ENCODE measurements around the gene PRICKLE2.
A peak's percentile ranks its signal among the peaks of the same experiment; 100 is the strongest.

PRICKLE2 gene

DNA sequence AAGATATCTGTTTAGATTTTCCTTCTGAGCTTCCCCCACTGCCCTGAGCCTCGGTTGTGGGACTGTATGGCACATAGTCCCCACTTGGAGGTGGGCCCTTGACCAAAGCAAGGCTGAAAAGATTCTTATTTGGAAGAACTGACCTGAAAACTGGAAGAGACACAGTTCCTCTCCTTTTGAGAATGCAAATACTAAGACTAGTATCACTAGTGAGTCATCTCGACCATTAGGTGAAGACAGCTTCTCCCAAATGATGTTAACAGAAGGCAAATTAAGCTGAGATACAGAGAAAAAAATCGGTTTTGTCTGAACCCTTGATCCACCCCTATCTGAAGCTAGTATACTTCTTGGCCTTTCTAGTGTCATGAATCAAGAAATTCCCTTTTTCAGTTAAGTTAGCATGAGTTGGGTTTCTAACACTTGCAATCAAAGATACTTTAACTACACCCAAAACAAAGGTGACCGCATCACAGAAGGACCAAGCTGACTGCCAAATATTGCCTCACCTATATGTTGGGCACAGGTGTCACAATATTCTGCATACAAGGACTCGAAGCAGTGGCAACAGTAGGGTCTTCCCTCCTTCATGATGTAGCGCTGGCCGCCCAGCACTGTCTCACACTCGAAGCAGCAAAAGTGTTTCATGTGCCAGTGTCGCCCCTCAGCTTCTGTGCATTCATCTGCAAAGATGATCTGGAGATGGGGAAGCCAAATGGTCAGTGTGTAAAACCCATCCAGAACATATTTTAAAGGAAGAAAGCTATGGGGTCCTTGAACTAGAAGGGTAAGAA, 72.4 kb downstream of the PRICKLE2 start:
- no peak for DNase-seq

- no peak for DNase-seq
These were observed 73.2 kb downstream of the PRICKLE2 start for GRCh38 chr3:64152086-64152485.

GRCh38 chr3:64151342-64151871, 73.9 kb downstream of the PRICKLE2 start:
- no peak for DNase-seq

DNA sequence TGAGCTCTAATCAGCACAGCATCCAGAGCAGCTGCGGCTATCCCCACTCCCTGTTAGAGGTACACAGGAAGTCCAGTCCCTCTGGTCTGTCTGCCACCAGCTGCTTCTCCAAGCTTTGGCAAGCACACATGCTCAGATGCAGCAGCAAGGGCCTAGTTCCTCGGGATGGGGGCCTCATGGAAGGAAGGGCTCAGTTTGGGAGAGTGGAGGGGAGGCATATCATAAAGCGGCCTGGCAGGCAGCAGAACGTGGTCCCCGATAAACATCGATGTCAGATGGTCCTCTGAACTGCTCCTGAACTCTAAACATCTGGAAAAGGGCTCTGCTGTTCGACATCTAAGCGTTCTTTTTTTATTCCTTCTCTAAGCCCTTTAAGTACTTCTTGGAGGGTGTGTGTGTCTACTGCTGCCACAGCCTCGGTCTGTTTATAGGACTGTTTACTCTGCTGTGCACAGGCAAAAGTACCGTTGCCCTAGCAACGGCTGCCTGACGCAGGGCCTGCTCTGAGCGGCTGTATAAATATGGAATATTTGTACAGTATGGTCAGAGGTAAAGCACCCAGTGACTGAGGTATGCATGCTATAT, 74.6 kb downstream of the PRICKLE2 start:
- peak; percentile 90 for DNase-seq

DNA sequence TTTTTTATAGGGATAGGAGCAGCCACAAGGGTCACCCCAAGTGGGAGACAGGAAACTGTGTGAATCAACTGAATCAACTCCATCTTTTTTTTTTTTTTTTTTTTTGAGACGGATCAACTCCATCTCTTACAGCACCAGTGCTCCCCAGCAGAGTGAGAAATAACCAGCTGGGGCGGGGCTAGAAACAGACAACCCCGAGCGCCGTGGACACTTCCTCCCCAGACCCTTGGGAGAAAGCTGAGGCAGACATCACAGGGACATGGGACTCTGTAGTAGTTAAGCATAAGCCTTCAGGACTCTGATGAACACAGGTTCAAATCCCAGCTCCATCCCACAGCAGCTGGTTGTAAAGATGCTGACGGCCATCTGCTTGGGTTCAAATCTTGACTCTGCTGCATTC, 75.4 kb downstream of the PRICKLE2 start:
- DNase-seq: no peak

GRCh38 chr3:64148955-64149653, 76.2 kb downstream of the PRICKLE2 start:
- no peak for DNase-seq

DNA sequence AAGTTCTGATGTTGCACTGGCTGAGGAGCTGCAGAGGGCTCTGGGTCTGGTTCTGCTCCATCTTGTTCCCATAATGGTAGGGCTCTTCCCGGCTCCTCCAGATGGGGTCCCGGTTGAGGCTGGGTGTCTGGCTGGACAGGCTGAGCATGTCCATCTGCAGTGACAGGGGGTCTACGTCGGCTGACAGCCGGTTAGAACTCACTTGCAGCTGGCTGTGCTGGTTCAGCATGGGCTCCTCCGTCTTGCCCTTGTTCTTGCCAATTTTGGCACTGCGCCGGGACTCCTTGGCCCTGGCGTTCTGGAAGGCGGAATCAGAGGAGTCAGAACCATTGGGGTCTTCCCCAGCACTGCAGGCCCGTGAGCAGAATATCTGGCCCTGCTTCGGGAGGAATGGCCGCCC, 78.1 kb downstream of the PRICKLE2 start:
- DNase-seq: no peak

GRCh38 chr3:64145438-64145837, 79.8 kb downstream of the PRICKLE2 start:
- no peak for DNase-seq

- DNase-seq: no peak
These were observed 80.9 kb downstream of the PRICKLE2 start for GRCh38 chr3:64144241-64144900.

DNA sequence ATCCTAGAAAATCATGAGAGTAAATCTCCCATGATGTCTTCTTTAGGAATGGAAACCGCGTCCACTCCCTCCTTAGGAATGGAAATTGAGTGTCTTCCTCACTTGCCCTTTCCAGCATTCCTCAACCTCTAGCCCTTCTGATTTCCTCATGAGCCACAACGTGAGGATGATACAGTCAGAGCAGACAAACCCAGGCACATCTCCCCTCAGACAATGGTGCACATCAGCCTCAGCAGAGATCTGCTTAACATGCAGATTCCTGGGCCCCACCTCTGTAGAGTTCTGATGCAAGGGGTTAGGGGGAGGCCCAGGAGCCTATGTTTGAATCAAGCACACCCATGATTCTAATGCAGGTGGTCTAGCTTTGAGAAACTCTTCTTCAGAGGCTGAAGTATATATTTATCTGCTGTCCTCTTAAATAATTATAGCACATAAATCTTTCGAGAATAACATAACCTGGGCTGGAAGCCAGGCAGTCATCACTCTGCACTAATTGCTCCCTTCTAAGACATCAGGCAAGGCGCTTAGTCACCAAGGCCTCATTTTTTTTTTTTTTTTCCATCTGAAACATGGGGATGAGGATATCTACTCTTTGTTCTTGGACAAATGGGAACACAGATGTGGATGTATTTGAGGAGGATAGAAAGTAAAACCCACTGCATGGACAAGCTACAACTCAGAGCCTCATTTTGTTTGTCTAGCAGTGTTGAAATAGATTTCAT, 81.7 kb downstream of the PRICKLE2 start:
- peak; percentile 72 for DNase-seq

DNA sequence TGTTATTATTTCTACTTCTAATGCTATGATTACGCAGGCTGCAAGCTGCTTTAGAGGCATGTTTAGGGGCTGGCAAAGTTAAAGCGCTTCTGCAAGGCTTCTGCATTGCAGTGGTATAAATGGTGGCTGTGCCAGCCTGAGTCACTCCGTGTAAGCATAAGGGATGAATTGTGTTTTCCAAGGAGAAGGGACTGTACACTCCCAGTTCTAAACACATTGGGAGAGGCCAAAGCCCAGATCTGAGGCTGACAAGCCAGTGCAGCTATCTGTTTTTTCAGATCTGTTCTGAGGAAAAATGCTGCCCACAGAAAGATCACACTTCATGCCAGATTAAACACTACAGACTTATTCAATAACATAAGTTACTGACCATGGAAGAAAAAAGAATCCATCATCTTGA, 83.8 kb downstream of the PRICKLE2 start:
- DNase-seq: no peak

DNA sequence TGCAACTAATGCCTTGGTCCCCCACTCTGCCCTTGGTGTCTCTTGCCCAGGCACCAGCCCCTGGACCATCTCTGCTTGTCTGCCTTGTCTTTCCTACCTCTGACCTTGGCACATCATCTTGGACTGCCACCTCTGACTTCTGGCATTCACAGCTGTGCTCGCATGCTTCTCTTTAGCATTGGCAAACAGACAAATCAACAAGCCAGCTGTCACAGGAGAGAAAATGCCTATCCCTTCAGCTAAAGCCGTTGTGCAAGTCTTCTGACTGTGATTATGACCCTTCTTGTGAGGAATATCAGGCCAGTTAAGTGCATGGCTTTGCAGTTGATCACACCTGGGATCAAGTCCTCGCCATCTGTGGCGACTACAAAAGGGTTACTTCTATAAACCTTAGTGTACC, 84.6 kb downstream of the PRICKLE2 start:
- DNase-seq: no peak

DNA sequence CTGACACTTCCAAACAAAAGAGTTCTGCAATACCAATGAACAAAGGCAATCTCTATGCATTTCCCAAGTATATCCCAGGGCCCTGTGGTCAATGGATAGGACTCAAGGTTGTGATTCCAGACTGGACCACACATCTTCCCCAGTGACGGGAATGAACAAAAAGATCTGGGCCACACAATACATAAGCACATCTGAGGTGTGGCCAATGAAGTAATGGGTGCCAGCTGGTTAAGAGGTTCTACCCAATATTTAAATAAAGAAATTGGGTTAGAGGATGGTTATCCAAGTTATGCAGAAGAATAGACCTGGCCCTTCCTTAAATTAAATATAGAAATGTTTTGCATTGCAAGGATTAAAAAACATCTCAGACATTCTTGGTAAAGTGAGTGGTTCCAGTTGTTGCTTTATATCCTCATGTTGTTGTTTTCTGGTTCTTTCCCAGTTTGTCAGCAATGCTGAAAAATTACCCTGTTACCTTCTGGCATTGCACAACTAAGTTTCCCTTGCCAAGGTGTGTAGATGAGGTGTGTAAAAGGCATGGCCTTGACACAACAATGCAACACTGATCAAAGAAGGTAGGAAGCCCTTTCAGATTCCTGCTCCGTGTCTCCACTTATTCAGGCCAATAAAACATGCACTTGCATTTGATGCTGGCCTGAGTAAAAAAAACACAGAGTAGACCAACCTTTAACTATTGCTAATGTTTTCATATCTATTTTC, 86.5 kb downstream of the PRICKLE2 start:
- no peak for DNase-seq

GRCh38 chr3:64138046-64138445, 87.2 kb downstream of the PRICKLE2 start:
- DNase-seq: no peak

- DNase-seq: no peak
These were observed 90.4 kb downstream of the PRICKLE2 start for GRCh38 chr3:64134882-64135281.

DNA sequence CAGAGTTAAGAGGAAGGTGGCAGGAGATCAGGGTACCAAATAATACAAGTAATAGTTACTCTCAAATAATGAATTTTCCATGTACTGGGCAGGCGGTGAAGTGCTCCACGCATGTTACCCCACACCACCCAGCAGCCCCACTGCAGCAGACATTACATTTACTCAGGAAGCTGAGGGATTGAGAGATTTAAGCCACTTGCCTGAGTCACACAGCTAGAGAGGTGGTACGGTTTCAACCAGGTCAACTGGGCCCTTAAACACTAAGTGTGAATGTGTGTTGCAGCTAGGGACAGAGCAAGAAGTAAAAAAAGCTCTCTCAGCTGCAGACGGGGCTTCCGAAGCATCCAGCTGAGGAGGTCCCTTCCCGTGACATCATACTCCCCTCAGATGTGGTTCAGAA, 91.3 kb downstream of the PRICKLE2 start:
- DNase-seq: no peak

DNA sequence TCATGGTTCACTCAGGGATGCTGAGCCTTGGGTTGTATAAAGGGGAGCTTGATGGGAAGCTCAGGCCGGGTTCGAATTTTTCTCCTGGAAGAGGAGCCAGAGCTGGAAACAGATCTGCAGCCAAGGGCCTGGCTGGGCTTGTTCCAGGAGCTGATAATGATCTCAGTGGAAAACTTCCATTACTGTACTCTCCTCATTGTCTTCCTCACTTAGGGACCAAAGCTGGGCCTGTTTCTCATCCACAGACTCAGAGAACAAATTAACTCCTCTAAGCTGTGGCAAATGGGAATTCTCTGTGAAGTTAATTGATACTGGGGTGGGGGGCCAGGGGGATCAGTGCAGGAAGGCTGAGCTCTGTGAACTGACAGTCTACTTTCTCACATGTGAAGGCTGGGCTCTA, 92.0 kb downstream of the PRICKLE2 start:
- no peak for DNase-seq

GRCh38 chr3:64131725-64132469, 93.4 kb downstream of the PRICKLE2 start:
- DNase-seq: no peak

DNA sequence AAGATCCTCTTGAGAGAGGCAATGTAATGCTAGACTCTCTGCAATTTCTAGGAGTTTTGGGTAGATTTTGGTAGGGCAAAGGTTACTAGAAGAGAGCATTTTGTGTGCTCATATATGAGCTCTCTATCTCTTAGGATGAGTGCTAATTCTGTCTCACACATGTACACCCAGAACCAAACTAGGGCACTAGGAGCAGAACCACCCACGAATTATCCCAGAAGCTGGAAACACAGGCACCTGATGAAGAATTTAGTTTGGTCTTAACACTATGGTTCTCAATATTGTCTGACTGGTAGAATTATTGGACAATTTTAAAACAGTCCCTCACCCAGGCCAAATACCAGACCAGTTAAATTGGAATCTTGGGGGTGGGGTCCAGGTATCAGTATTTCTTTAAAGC, 94.8 kb downstream of the PRICKLE2 start:
- no peak for DNase-seq

GRCh38 chr3:64129581-64129980, 95.7 kb downstream of the PRICKLE2 start:
- DNase-seq: no peak

DNA sequence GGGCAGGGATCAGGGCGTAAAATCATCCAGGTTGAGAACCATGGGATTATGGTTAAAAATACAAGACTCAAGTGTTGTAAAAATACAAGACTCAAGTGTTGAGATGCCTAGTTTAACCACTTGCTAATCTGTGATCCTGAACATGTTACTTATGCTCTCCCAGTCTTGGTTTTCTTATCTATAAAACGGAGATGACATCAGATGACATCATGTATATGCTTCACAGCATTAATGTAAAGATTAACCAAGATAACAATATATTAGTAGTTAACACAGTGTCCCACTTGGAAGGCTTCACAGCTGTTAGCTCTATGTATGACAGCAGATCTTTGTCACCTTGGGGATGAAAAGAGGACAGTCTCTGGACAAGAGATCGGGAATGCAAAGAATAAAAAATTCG, 96.2 kb downstream of the PRICKLE2 start:
- no peak for DNase-seq

All from SHP77 treated with DMSO at 0.1 percent for 48 hours (cell line).